ENCODE results near the gene JPH4. TPM values are rescaled to one million over a fixed set of nuclear protein-coding genes. Genes with fewer than 3 reads are reported as not detected.

Gene JPH4
- total RNA-seq, 2 donors from 2014 or later: 0.52 to 0.99 TPM

GRCh38 chr14:23555533-23555881, 23.1 kb downstream of the JPH4 start:
- peak overlapping the region in 1 of 2 donors; percentile 59 for H3K4me3 ChIP-seq
- intact Hi-C loops (cut with DNase I): loop anchor here (5.0 kb wide), 1 partner anchor 83 kb away; no protein-coding TSS in a partner anchor
- no peak for ATAC-seq

GRCh38 chr14:23551266-23552028, 27.1 kb downstream of the JPH4 start, which contains the start of gene ZFHX2:
TSS of gene ZFHX2 (minus strand) at chr14:23551765. CDS start at chr14:23535325, 16,440 bp downstream.
- peak; percentile 87 to 92 (median 89) for DNase-seq
- H3K27me3 ChIP-seq: no peaks in the 10 kb centered on the region
- no peaks in the 10 kb centered on the region for H3K36me3 ChIP-seq (replicated peaks in 1 of 2; ENCODE audit: insufficient read depth in 1 of 2, low read depth in 2 of 2)
- H3K4me1 ChIP-seq: peaks cover 19% of the 10 kb centered on the region
- intact Hi-C loops (cut with DNase I): no loop called here
- no peaks in the 10 kb centered on the region for H3K9me3 ChIP-seq
- peak within 1 kb of the TSS; percentile 31 to 66 for H3K4me3 ChIP-seq
- peak; percentile 82 for ATAC-seq
- H3K27ac ChIP-seq: peak within 1 kb of the TSS in 3 of 4 donors; percentile 57 to 70 (median 65)
- no peak for TF ChIP-seq CTCF (IDR thresholded peaks at IDR 0.05)
- TF ChIP-seq POLR2A (IDR thresholded peaks at IDR 0.05): peak in 2 of 3 donors; percentile 46 to 58
- 0% methylated on average over 44 to 49 of the region's 49 CpGs for WGBS, 2 donors

More at GRCh38 chr14:23555533-23555881, 23.1 kb downstream of the JPH4 start:
- TF ChIP-seq CTCF (IDR thresholded peaks at IDR 0.05): no peak
- no peak for TF ChIP-seq POLR2A (IDR thresholded peaks at IDR 0.05)
- peaks cover 32% of the 10 kb centered on the region for H3K4me1 ChIP-seq
- no peaks in the 10 kb centered on the region for H3K9me3 ChIP-seq
- H3K36me3 ChIP-seq (replicated peaks in 1 of 2; ENCODE audit: insufficient read depth in 1 of 2, low read depth in 2 of 2): peaks cover 0 to 3% of the 10 kb centered on the region in 2 donors
- no peaks in the 10 kb centered on the region for H3K27me3 ChIP-seq
- H3K27ac ChIP-seq: peak overlapping the region; percentile 89 to 98 (median 94)
- no peak for DNase-seq
- WGBS, 2 donors: 2 to 4% methylated on average over 7 to 14 of the region's 14 CpGs

GRCh38 chr14:23550812-23551265, 27.8 kb downstream of the JPH4 start:
- H3K27me3 ChIP-seq: no peaks in the 10 kb centered on the region
- DNase-seq (peak in 1 of 4 donors; percentile 34), ATAC-seq (no peak)
- intact Hi-C loops (cut with DNase I): no loop called here
- H3K36me3 ChIP-seq (replicated peaks in 1 of 2; ENCODE audit: insufficient read depth in 1 of 2, low read depth in 2 of 2): no peaks in the 10 kb centered on the region
- peak overlapping the region; percentile 31 to 66 for H3K4me3 ChIP-seq
- WGBS, 2 donors: 1 to 4% methylated on average over 26 to 34 of the region's 37 CpGs
- H3K9me3 ChIP-seq: no peaks in the 10 kb centered on the region
- peaks cover 16% of the 10 kb centered on the region for H3K4me1 ChIP-seq
- H3K27ac ChIP-seq: peak overlapping the region in 3 of 4 donors; percentile 57 to 70 (median 65)
- TF ChIP-seq CTCF (IDR thresholded peaks at IDR 0.05) (no peak), POLR2A (IDR thresholded peaks at IDR 0.05) (no peak)

GRCh38 chr14:23550131-23550811, 28.3 kb downstream of the JPH4 start:
- H3K4me3 ChIP-seq: no peak overlapping the region
- peak overlapping the region in 1 of 4 donors; percentile 65 for H3K27ac ChIP-seq
- peaks cover 16% of the 10 kb centered on the region for H3K4me1 ChIP-seq
- TF ChIP-seq CTCF (IDR thresholded peaks at IDR 0.05) (no peak), POLR2A (IDR thresholded peaks at IDR 0.05) (no peak)
- no peak for ATAC-seq
- WGBS, 2 donors: 61 to 73% methylated on average over 12 of the region's 12 CpGs
- DNase-seq: no peak
- H3K36me3 ChIP-seq (replicated peaks in 1 of 2; ENCODE audit: insufficient read depth in 1 of 2, low read depth in 2 of 2): no peaks in the 10 kb centered on the region
- no peaks in the 10 kb centered on the region for H3K9me3 ChIP-seq
- intact Hi-C loops (cut with DNase I): no loop called here
- H3K27me3 ChIP-seq: no peaks in the 10 kb centered on the region

All from body of pancreas (tissue), 4 donors.